OCI-LY3 (cell line): ENCODE data around the gene COL4A3.

Source experiments
- CTCF ChIP-seq: fragments of 200-600, 300-600 bp; sonication (generic); IDR thresholded peaks from 2 replicates; pipeline ENCODE4 v1.5.1; 2014; ENCODE audit warnings: antibody characterized with exemption, low read length, low read depth
- EZH2phosphoT487 ChIP-seq: fragments of 200-600 bp; shearing (Covaris generic); IDR thresholded peaks from 2 replicates; pipeline ENCODE4 v1.6.1; 2018; ENCODE audit warnings: antibody characterized with exemption, mixed run types, low read depth

GRCh38 chr2:227146456-227146855, 18.0 kb upstream of the COL4A3 start:
- TF ChIP-seq CTCF (no peak), EZH2phosphoT487 (no peak)
